ENCODE results near the gene TBKBP1. TPM values are rescaled to one million over a fixed set of nuclear protein-coding genes. Genes with fewer than 3 reads are reported as not detected.

TBKBP1 gene
- total and polyA plus RNA-seq, 4 experiments from 2014 or later: 0.49 to 7.4 (median 3.7) TPM

DNA sequence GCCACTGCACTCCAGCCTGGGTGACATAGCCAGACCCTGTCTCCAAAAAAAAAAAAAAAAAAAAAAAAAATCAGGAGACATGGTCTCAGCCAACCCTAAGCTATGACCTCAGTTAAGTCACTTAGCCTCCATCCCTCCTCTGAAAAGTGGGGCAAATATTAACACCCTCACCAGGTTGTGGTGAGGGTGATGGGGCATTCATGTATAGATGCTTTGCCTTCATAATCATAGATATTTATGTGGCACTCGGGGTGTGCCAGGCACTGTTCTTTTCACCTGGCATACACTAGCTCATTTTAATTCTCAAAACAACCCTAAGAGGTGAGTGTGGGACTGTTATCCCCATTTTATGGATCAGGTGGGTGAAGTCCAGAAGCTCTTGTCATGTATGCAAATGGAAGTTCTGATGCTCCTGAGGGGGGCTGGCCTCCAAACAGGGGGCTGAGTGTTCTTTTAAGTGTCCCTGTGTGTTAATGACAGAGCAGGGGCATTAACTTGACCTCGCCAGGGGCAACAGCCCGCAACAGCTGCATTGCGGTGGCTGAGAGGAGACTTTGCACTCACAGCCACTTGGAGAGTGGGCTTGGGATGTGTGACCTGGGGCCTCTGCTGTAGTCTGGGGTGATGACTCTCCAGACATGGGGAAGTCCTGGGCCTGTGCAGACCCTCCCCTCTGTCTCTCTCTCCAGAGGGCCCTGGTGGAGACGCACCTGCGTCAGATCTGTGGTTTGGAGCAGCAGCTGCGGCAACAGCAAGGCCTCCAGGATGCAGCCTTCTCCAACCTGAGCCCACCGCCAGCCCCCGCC lies 4.1 kb downstream of the TBKBP1 start:
- no peak for DNase-seq

GRCh38 chr17:47698749-47699535 lies 5.0 kb downstream of the TBKBP1 start:
- H3K4me1 Mint-ChIP-seq: peaks cover 26 to 70% (median 44%) of the 10 kb centered on the region in 4 donors
- H3K9me3 ChIP-seq (ENCODE audit: control insufficient read depth in 1 of 2, low read length in 2 of 2): no peaks in the 10 kb centered on the region

More for the DNA sequence above, 4.1 kb downstream of the TBKBP1 start:
- Mint-ChIP-seq H3K9me3 (no peaks in the 10 kb centered on the region), H3K36me3 (peaks cover 0 to 4% of the 10 kb centered on the region in 2 donors), H3K4me1 (peaks cover 22 to 67% (median 39%) of the 10 kb centered on the region in 4 donors), H3K27ac (peak overlapping the region in 3 of 7 donors; percentile 0 to 82 (median 80)), H3K4me3 (peak overlapping the region in 2 of 8 donors; percentile 20 to 77), H3K27me3 (no peaks in the 10 kb centered on the region)
- Histone ChIP-seq H3K36me3 (ENCODE audit: insufficient read depth, low read length) (no peaks in the 10 kb centered on the region), H3K4me3 (ENCODE audit: low read length in 2 of 2) (no peak overlapping the region), H3K27ac (ENCODE audit: low read depth, low read length) (no peak overlapping the region), H3K4me1 (ENCODE audit: insufficient read depth, low read length) (peaks cover 52% of the 10 kb centered on the region), H3K27me3 (ENCODE audit: insufficient read depth, low read length) (no peaks in the 10 kb centered on the region), H3K9me3 (ENCODE audit: control insufficient read depth in 1 of 2, low read length in 2 of 2) (no peaks in the 10 kb centered on the region)
- CTCF ChIA-PET (ENCODE audit: partially characterized antibody): interaction anchor here (0.7 to 8.6 kb wide), 21 partner anchors 9 to 92 kb away, joined by 3 to 118 read pairs (median 5); partner anchors contain the start of genes KPNB1 and TBX21
- intact Hi-C loops (cut with micrococcal nuclease): loop anchor here (1.0 to 5.0 kb wide), 3 partner anchors 35 to 104 kb away; partner anchors contain the start of gene TBX21
- POLR2A ChIA-PET (ENCODE audit: partially characterized antibody): interaction anchor here (0.6 to 3.4 kb wide), 6 partner anchors 9 to 197 kb away, joined by 3 to 34 read pairs (median 4); partner anchors contain the start of gene TBX21

DNA sequence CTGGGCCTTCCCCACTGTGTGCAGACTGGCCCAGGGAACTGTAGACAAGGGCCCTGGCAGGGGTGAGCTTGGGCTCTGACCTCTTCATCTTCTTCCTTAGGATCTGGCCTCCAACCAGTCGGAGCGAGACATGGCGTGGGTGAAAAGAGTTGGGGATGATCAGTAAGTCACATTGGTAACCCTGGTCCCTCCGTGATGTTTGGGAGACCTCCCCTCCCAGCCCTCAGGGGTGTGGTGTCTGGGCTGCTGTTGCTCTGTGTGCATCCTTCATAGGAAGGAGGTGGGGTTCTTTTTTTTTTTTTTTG lies 5.5 kb downstream of the TBKBP1 start:
- H3K4me1 ChIP-seq (ENCODE audit: insufficient read depth, low read length): peaks cover 62% of the 10 kb centered on the region

More at GRCh38 chr17:47698749-47699535, 5.0 kb downstream of the TBKBP1 start:
- Mint-ChIP-seq H3K27me3 (no peaks in the 10 kb centered on the region), H3K27ac (peak overlapping the region in 5 of 7 donors; percentile 0 to 80 (median 66)), H3K9me3 (no peaks in the 10 kb centered on the region), H3K4me3 (peak overlapping the region in 4 of 8 donors; percentile 7 to 77 (median 20)), H3K36me3 (peaks cover 0 to 1% of the 10 kb centered on the region in 2 donors)
- CTCF ChIA-PET (ENCODE audit: partially characterized antibody): interaction anchor here (0.8 to 8.6 kb wide), 23 partner anchors 9 to 191 kb away, joined by 3 to 118 read pairs (median 5); partner anchors contain the start of gene TBX21
- no peak overlapping the region for H3K4me3 ChIP-seq (ENCODE audit: low read length in 2 of 2)
- intact Hi-C loops (cut with micrococcal nuclease): loop anchor here (1.0 to 5.0 kb wide), 7 partner anchors 18 to 103 kb away; partner anchors contain the start of gene TBX21
- POLR2A ChIA-PET (ENCODE audit: partially characterized antibody): interaction anchor here (0.6 to 3.4 kb wide), 4 partner anchors 27 to 197 kb away, joined by 4 to 34 read pairs (median 4); partner anchors contain the start of gene TBX21
- no peaks in the 10 kb centered on the region for H3K36me3 ChIP-seq (ENCODE audit: insufficient read depth, low read length)
- H3K4me1 ChIP-seq (ENCODE audit: insufficient read depth, low read length): peaks cover 56% of the 10 kb centered on the region
- no peak overlapping the region for H3K27ac ChIP-seq (ENCODE audit: low read depth, low read length)
- H3K27me3 ChIP-seq (ENCODE audit: insufficient read depth, low read length): no peaks in the 10 kb centered on the region
- peak; percentile 57 to 74 (median 69) for DNase-seq

DNA sequence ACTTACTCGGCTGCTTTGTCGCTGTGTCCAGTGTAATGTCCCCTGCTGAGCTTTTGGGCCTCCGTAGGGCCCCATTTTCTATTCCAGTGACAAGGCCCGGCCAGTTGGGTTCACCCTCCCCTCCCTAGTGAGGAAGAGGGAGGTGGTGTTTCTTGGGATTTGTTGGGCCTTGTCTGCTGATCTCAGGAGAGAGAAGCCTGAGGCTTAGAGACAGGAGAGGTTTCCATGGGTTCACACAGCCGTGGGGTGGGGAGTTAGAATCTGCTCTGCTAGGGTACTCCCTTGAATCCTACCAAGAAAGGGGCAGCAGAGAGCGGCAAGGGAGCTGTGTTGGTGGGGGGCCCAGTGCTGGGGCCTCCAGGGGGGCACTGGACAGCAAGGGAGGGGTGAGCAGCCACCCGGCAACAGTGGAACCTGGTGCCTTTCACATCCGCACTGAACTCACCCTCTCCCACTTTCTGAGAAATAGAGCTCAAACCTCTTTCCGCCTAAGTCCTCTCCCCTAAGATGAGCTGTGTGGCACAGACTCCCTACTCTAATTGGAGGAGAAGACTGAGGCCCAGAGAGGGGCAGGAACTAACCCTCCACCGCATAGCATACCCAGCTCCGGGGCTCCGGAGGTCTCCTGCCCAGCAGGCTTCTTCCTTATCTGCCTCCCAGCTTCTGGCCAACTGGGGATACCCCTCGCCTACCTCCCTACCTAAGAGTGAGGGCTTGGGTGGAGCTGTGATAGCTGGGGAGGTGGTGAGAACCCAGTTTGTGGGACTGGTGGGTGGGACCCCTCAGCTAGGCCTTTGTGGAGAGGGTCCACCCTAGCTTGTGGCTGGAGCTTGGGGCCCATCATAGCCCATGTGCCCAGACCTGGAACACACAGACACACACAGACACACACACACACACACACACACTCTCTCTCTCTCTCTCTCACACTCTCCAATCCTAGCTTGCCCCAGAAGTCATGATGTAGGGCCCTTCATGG lies 6.8 kb downstream of the TBKBP1 start:
- intact Hi-C loops (cut with micrococcal nuclease): no loop called here
- Histone ChIP-seq H3K4me1 (ENCODE audit: insufficient read depth, low read length) (peaks cover 66% of the 10 kb centered on the region), H3K9me3 (ENCODE audit: control insufficient read depth in 1 of 2, low read length in 2 of 2) (no peaks in the 10 kb centered on the region), H3K36me3 (ENCODE audit: insufficient read depth, low read length) (no peaks in the 10 kb centered on the region), H3K27me3 (ENCODE audit: insufficient read depth, low read length) (no peaks in the 10 kb centered on the region), H3K27ac (ENCODE audit: low read depth, low read length) (peak overlapping the region; percentile 30), H3K4me3 (ENCODE audit: low read length in 2 of 2) (no peak overlapping the region)
- H3K27me3 Mint-ChIP-seq: no peaks in the 10 kb centered on the region
- H3K4me3 Mint-ChIP-seq: peak overlapping the region in 7 of 8 donors; percentile 19 to 76 (median 61)
- ChIA-PET POLR2A (ENCODE audit: partially characterized antibody) (interaction anchor here (0.6 to 8.7 kb wide), 9 partner anchors 10 to 195 kb away, joined by 3 to 145 read pairs (median 4); partner anchors contain the start of genes KPNB1 and TBX21), CTCF (ENCODE audit: partially characterized antibody) (interaction anchor here (0.8 to 8.6 kb wide), 16 partner anchors 10 to 189 kb away, joined by 3 to 118 read pairs (median 6); partner anchors contain the start of gene TBX21)
- DNase-seq: no peak
- H3K36me3 Mint-ChIP-seq: peaks cover 0 to 1% of the 10 kb centered on the region in 2 donors
- peaks cover 40 to 78% (median 55%) of the 10 kb centered on the region in 4 donors for H3K4me1 Mint-ChIP-seq
- no peaks in the 10 kb centered on the region for H3K9me3 Mint-ChIP-seq
- peak overlapping the region; percentile 53 to 96 (median 78) for H3K27ac Mint-ChIP-seq

More for the DNA sequence above, 5.5 kb downstream of the TBKBP1 start:
- Mint-ChIP-seq H3K4me1 (peaks cover 30 to 76% (median 49%) of the 10 kb centered on the region in 4 donors), H3K9me3 (no peaks in the 10 kb centered on the region), H3K36me3 (peaks cover 0 to 1% of the 10 kb centered on the region in 2 donors), H3K27ac (peak overlapping the region in 4 of 7 donors; percentile 13 to 66 (median 25)), H3K27me3 (no peaks in the 10 kb centered on the region), H3K4me3 (peak overlapping the region in 3 of 8 donors; percentile 3 to 64 (median 31))
- H3K27me3 ChIP-seq (ENCODE audit: insufficient read depth, low read length): no peaks in the 10 kb centered on the region
- no peaks in the 10 kb centered on the region for H3K9me3 ChIP-seq (ENCODE audit: control insufficient read depth in 1 of 2, low read length in 2 of 2)
- no peaks in the 10 kb centered on the region for H3K36me3 ChIP-seq (ENCODE audit: insufficient read depth, low read length)
- no peak overlapping the region for H3K27ac ChIP-seq (ENCODE audit: low read depth, low read length)
- intact Hi-C loops (cut with micrococcal nuclease): loop anchor here (1.0 to 5.0 kb wide), 5 partner anchors 18 to 77 kb away; no protein-coding TSS in a partner anchor
- ChIA-PET CTCF (ENCODE audit: partially characterized antibody) (interaction anchor here (0.7 to 8.6 kb wide), 21 partner anchors 8 to 191 kb away, joined by 3 to 118 read pairs (median 6); partner anchors contain the start of gene TBX21), POLR2A (ENCODE audit: partially characterized antibody) (interaction anchor here (0.6 to 3.4 kb wide), 4 partner anchors 35 to 83 kb away, joined by 3 to 34 read pairs (median 7); partner anchors contain the start of gene TBX21)
- no peak for DNase-seq
- no peak overlapping the region for H3K4me3 ChIP-seq (ENCODE audit: low read length in 2 of 2)

GRCh38 chr17:47701608-47702007 lies 7.6 kb downstream of the TBKBP1 start:
- Histone ChIP-seq H3K27me3 (ENCODE audit: insufficient read depth, low read length) (no peaks in the 10 kb centered on the region), H3K4me3 (ENCODE audit: low read length in 2 of 2) (no peak overlapping the region), H3K36me3 (ENCODE audit: insufficient read depth, low read length) (no peaks in the 10 kb centered on the region), H3K27ac (ENCODE audit: low read depth, low read length) (peak overlapping the region; percentile 30), H3K4me1 (ENCODE audit: insufficient read depth, low read length) (peaks cover 72% of the 10 kb centered on the region), H3K9me3 (ENCODE audit: control insufficient read depth in 1 of 2, low read length in 2 of 2) (no peaks in the 10 kb centered on the region)
- peak overlapping the region in 6 of 7 donors; percentile 19 to 96 (median 82) for H3K27ac Mint-ChIP-seq
- ChIA-PET CTCF (ENCODE audit: partially characterized antibody) (interaction anchor here (0.8 to 8.6 kb wide), 8 partner anchors 10 to 100 kb away, joined by 3 to 118 read pairs (median 12); partner anchors contain the start of gene TBX21), POLR2A (ENCODE audit: partially characterized antibody) (interaction anchor here (0.8 to 8.7 kb wide), 8 partner anchors 11 to 194 kb away, joined by 3 to 145 read pairs (median 4); partner anchors contain the start of genes KPNB1 and TBX21)
- no peaks in the 10 kb centered on the region for H3K9me3 Mint-ChIP-seq
- no peaks in the 10 kb centered on the region for H3K27me3 Mint-ChIP-seq
- intact Hi-C loops (cut with micrococcal nuclease): no loop called here
- DNase-seq: no peak
- H3K4me3 Mint-ChIP-seq: peak overlapping the region in 6 of 8 donors; percentile 21 to 76 (median 60)
- peaks cover 0 to 1% of the 10 kb centered on the region in 2 donors for H3K36me3 Mint-ChIP-seq
- peaks cover 48 to 87% (median 63%) of the 10 kb centered on the region in 4 donors for H3K4me1 Mint-ChIP-seq
